Measurements from ENCODE around the gene AFAP1L1. TPM values are rescaled to one million over a fixed set of nuclear protein-coding genes. Genes with fewer than 3 reads are reported as not detected.
A peak's percentile ranks its signal among the peaks of the same experiment; 100 is the strongest.
"Not testable (repeated sequence)": the region's sequence is repeated elsewhere in the genome, so short reads cannot be mapped to it uniquely, and the experiment has no call there.

The AFAP1L1 gene
- total RNA-seq, 1 donor: 1.1 TPM

GRCh38 chr5:149388498-149389190, 117.0 kb downstream of the AFAP1L1 start:
- peak overlapping the region; percentile 51 for H3K4me2 ChIP-seq (ENCODE audit: insufficient read depth, low read length)
- H3K4me1 ChIP-seq (ENCODE audit: insufficient read depth, low read length): peaks cover 32% of the 10 kb centered on the region
- no peaks in the 10 kb centered on the region for H3K36me3 ChIP-seq (ENCODE audit: insufficient read depth, low read length)
- peak; percentile 71 for DNase-seq (ENCODE audit: insufficient read length, low spot score, missing footprints)
- H3K27ac ChIP-seq (ENCODE audit: low read depth, low read length): peak overlapping the region; percentile 86
- no peaks in the 10 kb centered on the region for H4K20me1 ChIP-seq (ENCODE audit: insufficient read depth, low read length)
- TF ChIP-seq, protein P1, sequence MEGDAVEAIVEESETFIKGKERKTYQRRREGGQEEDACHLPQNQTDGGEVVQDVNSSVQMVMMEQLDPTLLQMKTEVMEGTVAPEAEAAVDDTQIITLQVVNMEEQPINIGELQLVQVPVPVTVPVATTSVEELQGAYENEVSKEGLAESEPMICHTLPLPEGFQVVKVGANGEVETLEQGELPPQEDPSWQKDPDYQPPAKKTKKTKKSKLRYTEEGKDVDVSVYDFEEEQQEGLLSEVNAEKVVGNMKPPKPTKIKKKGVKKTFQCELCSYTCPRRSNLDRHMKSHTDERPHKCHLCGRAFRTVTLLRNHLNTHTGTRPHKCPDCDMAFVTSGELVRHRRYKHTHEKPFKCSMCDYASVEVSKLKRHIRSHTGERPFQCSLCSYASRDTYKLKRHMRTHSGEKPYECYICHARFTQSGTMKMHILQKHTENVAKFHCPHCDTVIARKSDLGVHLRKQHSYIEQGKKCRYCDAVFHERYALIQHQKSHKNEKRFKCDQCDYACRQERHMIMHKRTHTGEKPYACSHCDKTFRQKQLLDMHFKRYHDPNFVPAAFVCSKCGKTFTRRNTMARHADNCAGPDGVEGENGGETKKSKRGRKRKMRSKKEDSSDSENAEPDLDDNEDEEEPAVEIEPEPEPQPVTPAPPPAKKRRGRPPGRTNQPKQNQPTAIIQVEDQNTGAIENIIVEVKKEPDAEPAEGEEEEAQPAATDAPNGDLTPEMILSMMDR (IDR thresholded peaks at IDR 0.05; ENCODE audit: extremely low read depth, low read depth, low read length): no peak
- H3K4me3 ChIP-seq (ENCODE audit: insufficient read depth, low read length): no peak overlapping the region
- H3K27me3 ChIP-seq (ENCODE audit: insufficient read depth, low read length): no peaks in the 10 kb centered on the region
- no peaks in the 10 kb centered on the region for H3K79me2 ChIP-seq (ENCODE audit: insufficient read depth, low read length)
- H3K9me3 ChIP-seq (ENCODE audit: low read depth, low read length): no peaks in the 10 kb centered on the region
- no peak overlapping the region for H2AFZ ChIP-seq (ENCODE audit: low read length)

DNA sequence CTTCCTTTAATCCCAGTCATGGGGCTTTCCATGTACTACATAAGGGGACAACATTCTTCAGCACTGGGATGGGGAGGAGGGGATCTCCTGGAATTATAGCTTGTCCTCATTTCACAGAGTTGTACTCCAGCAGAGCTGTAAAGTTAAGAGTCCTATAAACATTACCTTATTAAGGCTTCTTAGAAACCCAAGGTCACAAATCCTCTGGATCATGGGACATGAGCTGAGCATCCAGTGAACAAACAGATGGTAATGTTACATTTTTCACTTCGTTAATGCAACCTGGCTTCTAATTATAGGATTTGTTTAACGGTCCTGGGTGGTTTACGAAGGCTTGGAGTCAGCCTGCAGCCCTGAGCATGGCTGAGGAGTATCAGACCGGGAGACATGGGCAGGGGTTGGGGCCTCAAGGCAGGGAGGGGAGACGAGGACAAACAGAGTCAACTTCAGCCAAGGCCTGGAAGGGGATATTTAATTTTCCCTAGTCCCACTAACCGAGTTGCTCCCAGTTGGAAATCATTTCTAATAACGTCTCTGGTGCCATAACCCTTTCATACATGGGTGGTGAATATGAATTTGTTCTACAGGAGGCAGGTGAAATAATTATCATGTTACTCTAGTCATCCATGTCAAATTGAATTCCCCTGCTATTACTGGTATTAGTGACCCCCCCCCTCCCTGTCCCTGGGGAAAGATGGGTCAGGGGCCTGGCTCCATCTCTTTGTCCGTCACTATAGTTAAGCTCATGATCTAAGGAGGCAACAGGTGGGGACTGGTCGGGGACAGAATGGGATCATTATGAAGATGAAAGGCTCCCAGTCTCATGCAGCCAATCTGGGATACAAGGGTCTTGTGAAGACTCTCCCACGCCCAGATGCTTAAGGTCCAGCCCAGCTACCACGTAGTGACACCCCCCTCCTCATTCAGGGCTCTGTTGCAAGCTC, 118.2 kb downstream of the AFAP1L1 start:
- peaks cover 30% of the 10 kb centered on the region for H3K4me1 ChIP-seq (ENCODE audit: insufficient read depth, low read length)
- H3K27ac ChIP-seq (ENCODE audit: low read depth, low read length): no peak overlapping the region
- H3K4me3 ChIP-seq (ENCODE audit: insufficient read depth, low read length): no peak overlapping the region
- H3K27me3 ChIP-seq (ENCODE audit: insufficient read depth, low read length): no peaks in the 10 kb centered on the region
- DNase-seq (ENCODE audit: insufficient read length, low spot score, missing footprints): peak; percentile 23
- H3K4me2 ChIP-seq (ENCODE audit: insufficient read depth, low read length): no peak overlapping the region
- no peaks in the 10 kb centered on the region for H3K79me2 ChIP-seq (ENCODE audit: insufficient read depth, low read length)
- H3K9me3 ChIP-seq (ENCODE audit: low read depth, low read length): no peaks in the 10 kb centered on the region
- H3K36me3 ChIP-seq (ENCODE audit: insufficient read depth, low read length): no peaks in the 10 kb centered on the region
- no peaks in the 10 kb centered on the region for H4K20me1 ChIP-seq (ENCODE audit: insufficient read depth, low read length)
- no peak overlapping the region for H2AFZ ChIP-seq (ENCODE audit: low read length)
- TF ChIP-seq, protein P1 (IDR thresholded peaks at IDR 0.05; ENCODE audit: extremely low read depth, low read depth, low read length): no peak

- H3K79me2 ChIP-seq (ENCODE audit: insufficient read depth, low read length); H3K27ac ChIP-seq (ENCODE audit: low read depth, low read length); H3K4me3 ChIP-seq (ENCODE audit: insufficient read depth, low read length); H2AFZ ChIP-seq (ENCODE audit: low read length); H3K9me3 ChIP-seq (ENCODE audit: low read depth, low read length); H3K4me2 ChIP-seq (ENCODE audit: insufficient read depth, low read length); H3K36me3 ChIP-seq (ENCODE audit: insufficient read depth, low read length); H4K20me1 ChIP-seq (ENCODE audit: insufficient read depth, low read length); H3K27me3 ChIP-seq (ENCODE audit: insufficient read depth, low read length): not testable (repeated sequence)
- peak; percentile 50 for DNase-seq (ENCODE audit: insufficient read length, low spot score, missing footprints)
- H3K4me1 ChIP-seq (ENCODE audit: insufficient read depth, low read length): peaks cover 30% of the 10 kb centered on the region
Observed at GRCh38 chr5:149391076-149391475, 119.4 kb downstream of the AFAP1L1 start.

Other genes starting within 250 kb of the AFAP1L1 start
- 0.59 and 0.72 TPM in 2 replicates for gene SH3TC2, start 208.8 kb upstream of the AFAP1L1 start, total RNA-seq
- gene ABLIM3, start 130.4 kb upstream of the AFAP1L1 start, total RNA-seq: 5.8 and 7.4 TPM in 2 replicates
- 34.7 and 34.8 TPM in 2 replicates for gene GRPEL2, start 73.6 kb downstream of the AFAP1L1 start, total RNA-seq
- 4.3 and 4.7 TPM in 2 replicates for gene PCYOX1L, start 86.2 kb downstream of the AFAP1L1 start, total RNA-seq
- gene IL17B, start 107.4 kb downstream of the AFAP1L1 start, total RNA-seq: 0.29 TPM in 1 of 2 replicates, not detected in the other